Mucosa of descending colon (tissue), 3 donors: ENCODE measurements around the gene SLIT3. TPM values are rescaled to one million over a fixed set of nuclear protein-coding genes. Genes with fewer than 3 reads are reported as not detected.

ENCODE experiments used
- ATAC-seq: fragments of 200-7000 bp; cut with Tn5 transposase; one replicate; pipeline ENCODE4 v1.9.1; 2020; ENCODE audit warnings: mild to moderate bottlenecking, moderate library complexity
- DNase-seq, 3 donors: peaks; one replicate each; pipeline ENCODE4 v3.0.0-alpha.2; 2020
- H3K36me3 ChIP-seq: fragments of 200-600 bp; one replicate; pipeline ENCODE4 v1.8.0; 2021; ENCODE audit warnings: low read depth, mild to moderate bottlenecking
- H3K4me1 ChIP-seq: fragments of 200-600 bp; one replicate; pipeline ENCODE4 v1.8.0; 2021; ENCODE audit warnings: low read depth, mild to moderate bottlenecking
- H3K4me3 ChIP-seq: fragments of 200-600 bp; one replicate; pipeline ENCODE4 v1.8.0; 2021; ENCODE audit warnings: mild to moderate bottlenecking
- H3K9me3 ChIP-seq: fragments of 200-600 bp; one replicate; pipeline ENCODE4 v1.8.0; 2021; ENCODE audit warnings: mild to moderate bottlenecking
- CTCF ChIP-seq: fragments of 200-600 bp; IDR thresholded peaks from one replicate; pipeline ENCODE4 v1.8.0; 2022; ENCODE audit warnings: antibody characterized with exemption, mild to moderate bottlenecking
- intact Hi-C, 2 donors: fragments of 100-400 bp; cut with DNase I in 1 of 2; cut with micrococcal nuclease in 1 of 2; formaldehyde crosslinking; loops; one replicate each; pipeline versions ENCODE4 v1.11.0 to v1.11.1; 2022; cut with DNase I, micrococcal nuclease
- total RNA-seq, 3 donors: library from RNA; stranded (reverse); fragmentation: NEBNext Ultra II Directional in 2 of 3; extraction: Animal tissue kit (Norgen Biotek cat#: 25700) in 2 of 3; gene quantifications; one replicate each; pipeline versions ENCODE4 v1.2.1 to v1.2.4, GENCODE V29; 2021 to 2023
- donor health status: DM: no; HTN: no; CAD: no; lungs with moderate emphysema.
- donor health status: DM: no; HTN: no; CAD: no.
- donor health status: DM: no; HTN: yes; CAD: no.

SLIT3 gene
- total RNA-seq, 3 donors from 2014 or later: 4.2 to 25.5 (median 16.1) TPM

GRCh38 chr5:168740092-168740800, 560.7 kb downstream of the SLIT3 start:
- DNase-seq (no peak), ATAC-seq (no peak)
- intact Hi-C loops: no loop called here
- TF ChIP-seq CTCF: no peak
- H3K36me3 ChIP-seq: no peaks in the 10 kb centered on the region
- H3K9me3 ChIP-seq: no peaks in the 10 kb centered on the region
- H3K4me3 ChIP-seq: no peak overlapping the region
- H3K4me1 ChIP-seq: no peaks in the 10 kb centered on the region

- H3K9me3 ChIP-seq: no peaks in the 10 kb centered on the region
- no peak for ATAC-seq
- no peaks in the 10 kb centered on the region for H3K36me3 ChIP-seq
- TF ChIP-seq CTCF: no peak
- no peak for DNase-seq
- no peak overlapping the region for H3K4me3 ChIP-seq
- intact Hi-C loops: no loop called here
- H3K4me1 ChIP-seq: no peaks in the 10 kb centered on the region
These were observed 563.9 kb downstream of the SLIT3 start for GRCh38 chr5:168737066-168737465.

DNA sequence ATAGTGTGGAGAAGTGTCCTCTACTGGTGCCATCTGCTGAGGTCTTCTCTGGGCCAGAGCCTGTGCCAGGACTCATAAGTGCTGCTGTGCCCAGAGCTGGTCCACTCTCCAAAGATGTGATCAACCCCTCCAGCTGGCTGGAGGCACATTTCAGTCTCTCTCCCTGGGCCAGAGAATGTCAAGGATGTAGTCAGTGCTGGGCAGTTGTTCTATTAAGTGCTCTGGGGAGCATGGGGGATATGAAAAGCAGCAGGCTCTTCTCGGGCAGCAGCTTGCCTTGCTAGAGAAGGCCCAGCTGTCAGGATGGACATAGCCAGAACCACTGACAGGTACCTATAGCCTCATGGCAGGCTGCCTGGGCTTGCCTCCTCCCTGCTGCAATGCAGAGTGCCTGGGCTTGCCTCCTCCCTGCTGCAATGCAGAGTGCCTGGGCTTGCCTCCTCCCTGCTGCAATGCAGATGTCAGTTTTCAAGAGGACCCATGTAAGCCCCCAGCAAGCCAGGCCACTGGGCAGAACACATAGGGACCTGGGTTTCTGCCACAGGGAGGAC, 564.6 kb downstream of the SLIT3 start:
- ATAC-seq: no peak
- no peak overlapping the region for H3K4me3 ChIP-seq
- intact Hi-C loops: no loop called here
- no peak for TF ChIP-seq CTCF
- H3K9me3 ChIP-seq: no peaks in the 10 kb centered on the region
- H3K36me3 ChIP-seq: no peaks in the 10 kb centered on the region
- no peak for DNase-seq
- H3K4me1 ChIP-seq: no peaks in the 10 kb centered on the region

- intact Hi-C loops: no loop called here
- no peak for DNase-seq
- ATAC-seq: no peak
- H3K4me1 ChIP-seq: no peaks in the 10 kb centered on the region
- no peaks in the 10 kb centered on the region for H3K9me3 ChIP-seq
- H3K4me3 ChIP-seq: no peak overlapping the region
- no peak for TF ChIP-seq CTCF
- H3K36me3 ChIP-seq: no peaks in the 10 kb centered on the region
These were observed 566.2 kb downstream of the SLIT3 start for GRCh38 chr5:168734620-168735300.

- H3K9me3 ChIP-seq: no peaks in the 10 kb centered on the region
- no peaks in the 10 kb centered on the region for H3K4me1 ChIP-seq
- TF ChIP-seq CTCF: no peak
- ATAC-seq (no peak), DNase-seq (no peak)
- intact Hi-C loops: no loop called here
- no peak overlapping the region for H3K4me3 ChIP-seq
- no peaks in the 10 kb centered on the region for H3K36me3 ChIP-seq
These were observed 566.8 kb downstream of the SLIT3 start for GRCh38 chr5:168734119-168734518.
